ENCODE measurements around the gene PPM1M.
A peak's percentile ranks its signal among the peaks of the same experiment; 100 is the strongest.

PPM1M gene

GRCh38 chr3:52245322-52246263 lies at the start of gene PPM1M:
PPM1M (plus strand) TSS chr3:52245759; CDS start chr3:52245825, 66 bp downstream.
- peak in 1 of 2 donors; percentile 49 for DNase-seq (ENCODE audit: extremely low read depth in 1 of 2, low read depth in 1 of 2)

GRCh38 chr3:52195823-52196331 lies 49.7 kb upstream of the PPM1M start:
- no peak for DNase-seq (ENCODE audit: extremely low read depth in 1 of 2, low read depth in 1 of 2)

- no peak for DNase-seq (ENCODE audit: extremely low read depth in 1 of 2, low read depth in 1 of 2)
Measured at GRCh38 chr3:52196977-52197376, 48.6 kb upstream of the PPM1M start.

GRCh38 chr3:52197499-52197841 lies 48.1 kb upstream of the PPM1M start:
- DNase-seq (ENCODE audit: extremely low read depth in 1 of 2, low read depth in 1 of 2), result no peak

- peak; percentile 70 to 92 for DNase-seq (ENCODE audit: extremely low read depth in 1 of 2, low read depth in 1 of 2)
Measured at GRCh38 chr3:52197842-52198625, 47.5 kb upstream of the PPM1M start, which contains the start of gene ALAS1. ALAS1 (plus strand) TSS chr3:52198160; CDS start chr3:52199242, 1,082 bp downstream.

- DNase-seq (ENCODE audit: extremely low read depth in 1 of 2, low read depth in 1 of 2), result no peak
Measured at GRCh38 chr3:52198643-52199608, 46.6 kb upstream of the PPM1M start.

GRCh38 chr3:52200981-52201679 lies 44.4 kb upstream of the PPM1M start:
- DNase-seq (ENCODE audit: extremely low read depth in 1 of 2, low read depth in 1 of 2), result no peak

GRCh38 chr3:52202384-52203077 lies 43.0 kb upstream of the PPM1M start:
- no peak for DNase-seq (ENCODE audit: extremely low read depth in 1 of 2, low read depth in 1 of 2)

- DNase-seq (ENCODE audit: extremely low read depth in 1 of 2, low read depth in 1 of 2), result no peak
Measured at GRCh38 chr3:52203701-52204100, 41.9 kb upstream of the PPM1M start.

GRCh38 chr3:52204337-52205073 lies 41.1 kb upstream of the PPM1M start:
- no peak for DNase-seq (ENCODE audit: extremely low read depth in 1 of 2, low read depth in 1 of 2)

GRCh38 chr3:52205727-52206372 lies 39.7 kb upstream of the PPM1M start:
- no peak for DNase-seq (ENCODE audit: extremely low read depth in 1 of 2, low read depth in 1 of 2)

- no peak for DNase-seq (ENCODE audit: extremely low read depth in 1 of 2, low read depth in 1 of 2)
Measured at GRCh38 chr3:52208556-52208955, 37.0 kb upstream of the PPM1M start.

GRCh38 chr3:52210037-52210436 lies 35.5 kb upstream of the PPM1M start:
- DNase-seq (ENCODE audit: extremely low read depth in 1 of 2, low read depth in 1 of 2), result no peak

- no peak for DNase-seq (ENCODE audit: extremely low read depth in 1 of 2, low read depth in 1 of 2)
Measured at GRCh38 chr3:52210550-52211046, 35.0 kb upstream of the PPM1M start.

- DNase-seq (ENCODE audit: extremely low read depth in 1 of 2, low read depth in 1 of 2), result no peak
Measured at GRCh38 chr3:52211268-52211891, 34.2 kb upstream of the PPM1M start.

- no peak for DNase-seq (ENCODE audit: extremely low read depth in 1 of 2, low read depth in 1 of 2)
Measured at GRCh38 chr3:52213005-52213404, 32.6 kb upstream of the PPM1M start.

- DNase-seq (ENCODE audit: extremely low read depth in 1 of 2, low read depth in 1 of 2), result no peak
Measured at GRCh38 chr3:52213901-52214300, 31.7 kb upstream of the PPM1M start.

All from activated CD8-positive, alpha-beta memory T cell treated with anti-CD3 and anti-CD28 coated beads for 1 hour (primary cell).